Activated CD8-positive, alpha-beta memory T cell treated with anti-CD3 and anti-CD28 coated beads for 4 hours (primary cell): ENCODE results near the gene DUOX1.
"Not testable (repeated sequence)": the region's sequence is repeated elsewhere in the genome, so short reads cannot be mapped to it uniquely, and the experiment has no call there.

Source experiments
- DNase-seq, 2 donors: peaks; one replicate each; pipeline ENCODE4 v3.0.0-alpha.2; 2020; ENCODE audit warnings: low read depth in 2 of 2

DUOX1 gene

GRCh38 chr15:45121706-45122417 lies 7.9 kb upstream of the DUOX1 start:
- no peak for DNase-seq

GRCh38 chr15:45122719-45123118 lies 7.1 kb upstream of the DUOX1 start:
- DNase-seq = no peak

GRCh38 chr15:45123397-45123796 lies 6.4 kb upstream of the DUOX1 start:
- no peak for DNase-seq

DNA sequence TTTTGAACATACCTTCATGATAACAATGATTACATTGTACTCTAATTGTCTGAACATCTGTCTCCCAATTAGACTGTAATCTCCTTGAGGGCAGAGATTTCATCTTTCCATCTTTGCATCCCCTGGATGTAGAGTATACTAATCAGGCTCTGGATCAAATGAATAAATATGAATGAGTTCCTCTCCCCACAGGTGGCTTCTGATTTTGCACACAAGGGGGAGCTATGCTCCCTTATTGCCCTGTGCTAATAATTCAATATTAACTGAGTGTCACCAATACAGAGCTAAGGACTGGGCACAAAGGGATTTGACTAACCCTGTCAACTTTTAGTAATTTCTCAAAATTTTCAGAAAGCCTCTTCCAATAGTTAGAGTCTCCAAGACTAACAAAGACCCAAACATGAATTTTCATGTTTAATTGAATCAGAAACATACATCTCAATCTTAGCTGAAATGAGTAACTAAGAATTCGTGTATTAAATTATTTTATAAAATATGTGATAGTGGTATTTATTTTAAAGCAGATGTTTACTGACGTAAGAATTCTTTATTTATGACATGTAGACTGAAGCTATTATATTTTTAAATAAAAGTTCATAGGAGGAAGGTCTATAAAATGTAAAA lies 3.1 kb upstream of the DUOX1 start:
- peak in 1 of 2 donors; percentile 16 for DNase-seq

DNA sequence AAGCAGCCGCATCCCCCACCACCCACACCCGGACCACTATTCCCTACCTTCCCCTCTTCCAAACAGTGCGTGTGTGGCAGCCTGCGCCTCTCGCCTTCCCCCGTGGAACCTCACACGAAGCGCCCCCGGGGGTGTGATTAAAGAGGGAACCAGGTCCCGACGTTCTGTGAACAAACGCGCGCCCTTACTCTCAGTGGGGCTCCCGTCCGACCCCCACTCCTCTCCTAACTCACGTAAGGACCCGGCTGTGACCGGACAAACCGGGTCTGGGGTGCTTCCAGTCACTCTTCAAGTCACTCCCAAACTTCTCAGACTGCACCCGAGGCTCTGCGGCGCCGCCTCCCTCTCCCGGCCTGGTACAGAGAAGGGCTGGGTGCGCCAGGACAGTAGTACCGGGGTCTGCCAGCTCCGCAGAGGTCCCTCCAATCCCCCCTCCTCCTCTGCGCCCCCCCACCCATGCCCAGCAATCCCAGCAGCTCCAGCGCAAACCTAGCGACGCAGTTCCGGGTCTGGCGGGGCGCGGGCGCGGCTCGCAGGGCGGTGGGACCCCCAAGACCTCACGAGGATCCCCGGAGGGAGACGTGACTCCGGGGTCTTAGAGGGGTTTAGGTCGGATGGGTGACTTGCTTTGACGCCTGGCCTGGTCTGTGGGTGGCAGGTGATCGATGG lies 689 bp upstream of the DUOX1 start:
- DNase-seq = no peak

DNA sequence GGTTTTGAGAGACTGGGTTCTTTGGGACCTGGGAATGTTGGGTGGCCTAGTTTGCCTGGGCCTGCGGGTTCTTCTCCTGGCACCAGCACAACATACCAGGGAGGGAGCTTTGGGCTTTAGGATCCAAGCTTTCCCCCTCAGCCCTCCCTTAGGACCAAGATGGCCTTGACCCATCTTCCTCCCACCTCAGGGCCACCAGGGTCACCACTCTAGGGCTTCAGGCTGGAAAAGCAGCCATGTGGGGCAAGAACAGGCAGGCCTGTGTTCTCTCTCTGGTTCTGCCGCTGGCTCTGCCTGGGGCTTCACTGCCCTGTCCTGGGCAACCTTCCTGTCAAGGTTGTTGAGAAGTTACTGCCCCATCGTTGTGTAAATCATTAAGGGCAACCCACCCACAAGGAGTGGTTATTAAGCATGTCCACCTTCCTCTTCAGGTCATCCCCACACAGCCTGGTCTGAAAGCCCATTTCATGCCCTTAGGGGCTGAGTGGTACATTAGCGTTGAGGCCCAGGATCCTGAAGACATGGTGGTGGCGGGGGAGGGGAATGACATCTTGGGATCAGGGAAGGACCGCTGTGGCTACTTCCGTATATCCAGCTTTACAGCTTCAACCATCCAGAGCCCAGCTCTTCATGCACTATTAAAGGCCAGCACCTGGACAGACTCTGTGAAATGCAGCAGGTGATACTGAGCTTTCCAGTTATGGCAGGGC lies 652 bp downstream of the DUOX1 start:
- DNase-seq = no peak

GRCh38 chr15:45131510-45131909 lies 1.7 kb downstream of the DUOX1 start:
- DNase-seq = no peak

DNA sequence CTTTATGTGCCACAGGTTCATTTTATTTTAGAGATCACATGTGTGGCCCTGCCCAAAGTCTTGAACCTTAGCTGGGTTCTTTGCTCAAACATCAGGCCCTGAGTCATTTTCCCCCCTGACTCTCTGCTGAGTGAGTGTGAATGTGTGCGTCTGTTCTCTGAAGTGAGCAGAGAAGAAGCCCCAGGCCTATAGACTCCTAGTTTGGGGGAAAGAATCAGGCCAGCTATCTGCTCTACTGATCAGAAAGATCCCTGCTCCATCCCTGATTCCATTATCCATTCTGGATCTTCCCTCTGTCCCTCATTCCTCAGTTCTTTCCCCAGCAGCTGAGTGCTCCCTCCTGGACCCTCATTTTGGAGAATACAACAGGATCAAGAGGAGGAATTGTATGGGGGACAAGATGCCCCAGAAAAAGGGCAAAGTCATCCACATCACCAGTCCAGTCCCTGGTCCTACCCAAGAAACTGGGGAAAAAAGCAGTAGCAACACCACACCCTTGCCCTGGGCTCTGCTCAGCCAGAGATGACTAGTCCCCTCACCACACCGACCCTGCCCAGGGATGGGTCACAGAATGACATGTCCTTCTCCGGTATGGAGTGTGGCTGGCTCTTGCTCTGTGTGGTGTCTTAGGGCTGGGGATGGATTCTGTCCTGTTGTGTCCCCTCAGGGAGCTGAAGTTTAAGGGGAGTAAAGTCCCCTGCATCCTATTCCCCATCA lies 3.2 kb downstream of the DUOX1 start:
- DNase-seq = no peak

DNA sequence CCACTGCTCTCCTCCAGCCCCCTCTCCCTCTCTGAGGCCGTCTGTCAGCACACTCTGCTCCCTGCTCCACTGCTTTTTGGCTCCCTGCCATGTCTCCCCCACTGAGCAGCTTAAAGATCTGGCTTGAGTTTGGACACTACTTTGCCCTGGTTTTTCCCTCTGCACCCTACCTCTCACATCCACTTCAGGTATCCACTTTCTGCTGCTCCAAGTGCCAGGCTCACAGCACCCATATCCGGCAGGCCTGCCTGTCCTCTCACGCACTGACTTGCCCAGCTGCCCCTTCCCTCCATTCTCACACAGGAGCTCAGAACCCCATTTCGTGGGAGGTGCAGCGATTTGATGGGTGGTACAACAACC lies 3.7 kb downstream of the DUOX1 start:
- DNase-seq = no peak

DNA sequence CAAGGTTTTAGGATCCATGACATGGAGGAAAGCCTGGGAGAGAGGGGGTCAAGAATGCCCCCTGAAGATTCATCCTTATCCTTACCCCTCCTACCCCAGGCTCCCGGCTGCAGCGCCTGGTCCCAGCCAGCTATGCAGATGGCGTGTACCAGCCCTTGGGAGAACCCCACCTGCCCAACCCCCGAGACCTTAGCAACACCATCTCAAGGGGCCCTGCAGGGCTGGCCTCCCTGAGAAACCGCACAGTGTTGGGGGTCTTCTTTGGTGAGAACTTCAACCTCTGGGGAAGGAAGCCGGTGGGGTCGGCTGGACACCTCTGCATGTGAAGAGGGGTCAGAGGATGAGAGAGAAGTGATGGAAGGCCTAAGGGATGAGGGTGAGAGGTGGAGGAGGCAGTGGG lies 4.3 kb downstream of the DUOX1 start:
- no peak for DNase-seq

DNA sequence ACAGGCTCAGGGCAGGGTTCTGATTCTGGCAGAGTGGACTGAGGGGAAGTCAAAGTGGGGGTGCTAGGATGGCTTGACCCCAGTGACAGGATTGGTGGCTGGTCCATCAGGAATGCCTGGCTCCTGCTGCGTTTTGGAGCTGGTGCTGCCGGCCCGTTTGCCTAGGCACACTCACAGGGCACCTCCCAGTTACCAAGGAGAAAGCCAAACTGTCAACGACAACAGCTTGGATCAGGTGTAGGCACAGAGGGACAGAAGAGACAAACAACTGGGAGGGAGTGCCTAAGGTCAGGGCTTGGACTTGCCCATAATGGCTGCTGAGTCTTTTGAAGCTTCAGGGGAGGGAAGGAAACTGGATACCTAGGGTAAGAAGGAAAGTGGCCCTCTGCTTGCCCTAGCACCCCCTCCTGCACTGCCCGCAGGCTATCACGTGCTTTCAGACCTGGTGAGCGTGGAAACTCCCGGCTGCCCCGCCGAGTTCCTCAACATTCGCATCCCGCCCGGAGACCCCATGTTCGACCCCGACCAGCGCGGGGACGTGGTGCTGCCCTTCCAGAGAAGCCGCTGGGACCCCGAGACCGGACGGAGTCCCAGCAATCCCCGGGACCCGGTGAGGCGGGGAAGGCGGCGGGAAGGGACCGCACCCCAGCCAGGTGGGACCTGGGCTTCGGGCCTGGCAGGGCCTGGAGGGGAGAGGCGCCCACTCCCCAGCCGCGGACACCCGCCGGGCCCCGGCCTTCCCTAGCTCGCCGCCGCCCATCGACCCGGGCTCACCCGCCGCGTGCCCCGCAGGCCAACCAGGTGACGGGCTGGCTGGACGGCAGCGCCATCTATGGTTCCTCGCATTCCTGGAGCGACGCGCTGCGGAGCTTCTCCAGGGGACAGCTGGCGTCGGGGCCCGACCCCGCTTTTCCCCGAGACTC lies 5.1 kb downstream of the DUOX1 start:
- DNase-seq = no peak

DNA sequence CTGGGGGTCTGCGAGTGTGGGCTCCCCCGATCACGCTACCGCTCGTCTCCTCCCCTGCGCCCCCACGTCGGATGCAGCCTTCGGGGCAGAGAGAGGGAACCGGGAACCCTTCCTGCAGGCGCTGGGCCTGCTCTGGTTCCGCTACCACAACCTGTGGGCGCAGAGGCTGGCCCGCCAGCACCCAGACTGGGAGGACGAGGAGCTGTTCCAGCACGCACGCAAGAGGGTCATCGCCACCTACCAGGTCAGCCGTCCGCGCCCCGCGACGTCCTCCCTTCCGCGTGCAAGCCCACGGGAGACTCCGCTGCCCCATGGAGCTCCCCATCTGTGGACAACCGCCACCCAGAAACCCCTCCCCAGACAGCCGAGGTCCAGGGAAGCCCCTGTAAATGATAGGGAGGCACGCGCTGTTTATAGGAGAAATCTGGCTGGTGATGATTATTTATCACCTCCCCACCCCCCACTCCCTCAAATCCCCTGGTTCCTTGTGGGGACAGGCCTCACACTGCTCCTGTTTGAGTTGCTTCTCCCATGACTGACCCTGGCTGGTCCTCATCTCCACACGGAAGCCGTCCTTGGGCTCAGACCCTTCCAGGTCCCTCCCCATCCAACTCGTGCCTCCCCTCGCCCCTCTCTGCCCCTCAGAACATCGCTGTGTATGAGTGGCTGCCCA lies 6.0 kb downstream of the DUOX1 start:
- DNase-seq = not testable (repeated sequence)

- DNase-seq = no peak
Observed at GRCh38 chr15:45136378-45136764, 6.6 kb downstream of the DUOX1 start.

DNA sequence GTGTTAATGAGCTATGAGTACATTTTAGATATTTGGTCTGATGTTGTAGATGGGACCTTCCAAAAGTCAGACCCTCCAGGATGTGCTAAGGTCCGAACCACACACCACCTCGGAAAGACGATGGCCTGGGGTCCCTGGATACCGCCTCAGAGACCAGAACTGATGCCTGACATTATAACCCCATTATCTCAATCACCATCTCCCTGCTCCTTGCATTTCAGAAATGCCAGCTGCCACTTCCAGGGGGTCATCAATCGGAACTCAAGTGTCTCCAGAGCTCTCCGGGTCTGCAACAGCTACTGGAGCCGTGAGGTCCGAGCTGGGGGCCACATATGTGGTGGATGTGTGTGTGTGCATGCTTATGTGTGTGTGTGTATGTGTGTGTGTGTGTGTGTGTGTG lies 7.9 kb downstream of the DUOX1 start:
- no peak for DNase-seq

GRCh38 chr15:45138814-45139765 lies 9.3 kb downstream of the DUOX1 start:
- no peak for DNase-seq

DNA sequence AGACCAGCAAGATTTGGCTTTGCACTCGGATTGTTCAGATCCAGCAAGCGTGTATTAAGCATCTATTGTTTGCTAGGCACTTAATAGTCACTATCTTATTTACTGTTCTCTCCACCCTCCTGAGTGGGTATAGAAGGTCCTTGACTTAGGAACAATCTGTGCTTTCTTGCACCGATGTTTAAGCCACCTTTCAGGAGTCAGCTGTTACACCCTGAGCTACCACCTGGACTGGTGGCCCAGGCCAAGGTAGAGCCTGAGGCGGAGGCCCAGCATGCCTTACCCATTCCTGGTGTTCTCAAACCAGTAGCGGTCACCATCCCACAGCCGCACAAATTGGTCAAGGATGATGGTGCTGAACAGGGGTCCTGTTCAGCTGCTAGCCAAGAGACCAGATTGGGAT lies 10.0 kb downstream of the DUOX1 start:
- DNase-seq = no peak

GRCh38 chr15:45140557-45141250 lies 10.9 kb downstream of the DUOX1 start:
- DNase-seq = no peak

GRCh38 chr15:45141386-45141785 lies 11.6 kb downstream of the DUOX1 start:
- DNase-seq = no peak

DNA sequence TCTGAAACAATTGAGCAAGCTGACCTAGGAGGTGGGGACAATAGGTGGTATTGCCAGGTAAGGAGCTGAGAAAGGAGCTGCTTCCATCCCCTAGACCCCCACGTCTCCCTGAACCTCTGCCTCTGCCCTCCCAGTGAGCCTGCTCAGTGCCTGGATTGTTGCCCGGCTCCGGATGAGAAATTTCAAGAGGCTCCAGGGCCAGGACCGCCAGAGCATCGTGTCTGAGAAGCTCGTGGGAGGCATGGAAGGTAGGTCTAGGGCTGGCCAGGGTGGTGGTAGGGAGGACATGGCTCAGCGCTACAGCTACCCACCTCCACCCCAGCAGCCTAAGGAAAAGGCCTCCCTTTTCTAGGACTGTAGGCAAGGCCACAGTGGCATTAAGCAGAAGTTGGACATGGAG lies 13.3 kb downstream of the DUOX1 start:
- DNase-seq = no peak
